Karpas-422 (cell line): ENCODE data around the gene LSM12. TPM values are rescaled to one million over a fixed set of nuclear protein-coding genes. Genes with fewer than 3 reads are reported as not detected.
"Not testable (repeated sequence)": the region's sequence is repeated elsewhere in the genome, so short reads cannot be mapped to it uniquely, and the experiment has no call there.

Source experiments
- DNase-seq: peaks from one replicate; pipeline ENCODE4 v3.0.0-alpha.2; 2015
- H2AFZ ChIP-seq: fragments of 200-600 bp; sonication (generic); 2 replicates; pipeline ENCODE4 v1.6.1; 2014; ENCODE audit warnings: antibody characterized with exemption, low read length, mixed read lengths
- H3K27ac ChIP-seq: fragments of 200-600 bp; sonication (generic); 2 replicates; pipeline ENCODE4 v1.5.1; 2014; ENCODE audit warnings: mild to moderate bottlenecking, low read length, moderate library complexity
- H3K27me3 ChIP-seq: fragments of 200-600 bp; sonication (generic); 2 replicates; pipeline ENCODE4 v1.6.1; 2014; ENCODE audit warnings: low read length, mixed read lengths
- H3K36me3 ChIP-seq: fragments of 200-600 bp; sonication (generic); 2 replicates; pipeline ENCODE4 v1.6.1; 2014; ENCODE audit warnings: low read length, mixed read lengths; ENCODE audit not compliant: insufficient read depth
- H3K4me1 ChIP-seq: fragments of 200-600 bp; sonication (generic); 2 replicates; pipeline ENCODE4 v1.6.1; 2014; ENCODE audit warnings: mild to moderate bottlenecking, low read length, mixed read lengths
- H3K4me2 ChIP-seq: fragments of 200-600 bp; sonication (generic); 2 replicates; pipeline ENCODE4 v1.6.1; 2014; ENCODE audit warnings: low read length, low read depth, mild to moderate bottlenecking; ENCODE audit not compliant: poor library complexity, severe bottlenecking
- H3K4me3 ChIP-seq: fragments of 200-600 bp; sonication (generic); 2 replicates; pipeline ENCODE4 v1.5.1; 2014; ENCODE audit warnings: mild to moderate bottlenecking, antibody characterized with exemption, low read length, mixed read lengths
- H3K79me2 ChIP-seq: fragments of 200-600 bp; sonication (generic); 2 replicates; pipeline ENCODE4 v1.6.1; 2014; ENCODE audit warnings: mild to moderate bottlenecking, low read length, mixed read lengths
- H3K9ac ChIP-seq: fragments of 200-600 bp; sonication (generic); 2 replicates; pipeline ENCODE4 v1.6.0; 2014; ENCODE audit warnings: low read length
- H3K9me2 ChIP-seq: fragments of 200-600 bp; sonication (generic), shearing (Covaris generic); replicated peaks from 2 replicates; pipeline ENCODE4 v1.6.0; 2014; ENCODE audit warnings: mild to moderate bottlenecking, low read length, moderate library complexity; ENCODE audit not compliant: insufficient read depth
- H3K9me3 ChIP-seq: fragments of 300-700, 200-600 bp; sonication (generic); 2 replicates; pipeline ENCODE4 v1.6.1; 2014; ENCODE audit warnings: low read length, mixed read lengths
- H4K20me1 ChIP-seq: fragments of 200-600 bp; sonication (generic); 2 replicates; pipeline ENCODE4 v1.6.1; 2014; ENCODE audit warnings: mild to moderate bottlenecking, antibody characterized with exemption, low read length, low read depth; ENCODE audit not compliant: insufficient read depth
- total RNA-seq: library from RNA; depleted of rRNA; stranded (reverse); fragments of >200 nt; shearing (Covaris generic); gene quantifications from 2 replicates; pipeline ENCODE4 v1.2.3, GENCODE V29; 2014; ENCODE audit warnings: low replicate concordance

Gene LSM12
- total RNA-seq, 1 experiment from 2014 or later = 73.1 TPM

DNA sequence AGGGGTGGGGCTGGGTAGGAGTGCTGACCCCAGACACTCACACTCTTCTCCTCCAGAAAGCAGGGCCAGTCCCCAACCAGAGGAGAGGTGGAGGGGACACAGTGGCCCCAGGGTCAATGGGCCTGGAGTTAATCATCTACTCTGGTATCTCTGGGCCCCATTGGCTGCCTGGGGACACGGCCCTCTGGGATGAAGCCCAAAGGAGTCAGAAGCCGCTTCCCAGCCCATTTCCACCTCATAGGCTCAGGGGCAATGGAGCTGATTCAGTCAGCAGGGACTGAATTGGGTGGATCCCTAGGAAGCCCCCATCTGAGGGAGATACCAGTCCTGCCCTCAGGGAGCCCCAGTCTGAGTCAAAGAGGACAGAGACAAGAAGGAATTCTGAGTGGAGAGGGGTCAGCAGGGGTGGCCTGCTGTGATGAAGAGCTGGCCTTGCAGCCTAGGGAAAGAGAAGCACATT, 65.0 kb downstream of the LSM12 start:
- Histone ChIP-seq H2AFZ (no peak overlapping the region), H3K4me3 (no peak overlapping the region), H3K4me1 (peaks cover 2% of the 10 kb centered on the region), H3K9ac (no peak overlapping the region), H3K27ac (no peak overlapping the region), H3K4me2 (no peak overlapping the region), H3K27me3 (no peaks in the 10 kb centered on the region), H3K36me3 (no peaks in the 10 kb centered on the region), H3K9me2 (no peaks in the 10 kb centered on the region), H4K20me1 (no peaks in the 10 kb centered on the region), H3K9me3 (no peaks in the 10 kb centered on the region), H3K79me2 (no peaks in the 10 kb centered on the region)
- DNase-seq = no peak

GRCh38 chr17:44000871-44001460, 65.5 kb downstream of the LSM12 start:
- no peaks in the 10 kb centered on the region for H3K9me2 ChIP-seq
- no peaks in the 10 kb centered on the region for H3K36me3 ChIP-seq
- H3K9me3 ChIP-seq = no peaks in the 10 kb centered on the region
- no peak overlapping the region for H2AFZ ChIP-seq
- no peak overlapping the region for H3K4me3 ChIP-seq
- H3K9ac ChIP-seq = no peak overlapping the region
- no peak overlapping the region for H3K4me2 ChIP-seq
- no peaks in the 10 kb centered on the region for H3K4me1 ChIP-seq
- H3K79me2 ChIP-seq = no peaks in the 10 kb centered on the region
- H3K27ac ChIP-seq = no peak overlapping the region
- H3K27me3 ChIP-seq = no peaks in the 10 kb centered on the region
- DNase-seq = no peak
- no peaks in the 10 kb centered on the region for H4K20me1 ChIP-seq

DNA sequence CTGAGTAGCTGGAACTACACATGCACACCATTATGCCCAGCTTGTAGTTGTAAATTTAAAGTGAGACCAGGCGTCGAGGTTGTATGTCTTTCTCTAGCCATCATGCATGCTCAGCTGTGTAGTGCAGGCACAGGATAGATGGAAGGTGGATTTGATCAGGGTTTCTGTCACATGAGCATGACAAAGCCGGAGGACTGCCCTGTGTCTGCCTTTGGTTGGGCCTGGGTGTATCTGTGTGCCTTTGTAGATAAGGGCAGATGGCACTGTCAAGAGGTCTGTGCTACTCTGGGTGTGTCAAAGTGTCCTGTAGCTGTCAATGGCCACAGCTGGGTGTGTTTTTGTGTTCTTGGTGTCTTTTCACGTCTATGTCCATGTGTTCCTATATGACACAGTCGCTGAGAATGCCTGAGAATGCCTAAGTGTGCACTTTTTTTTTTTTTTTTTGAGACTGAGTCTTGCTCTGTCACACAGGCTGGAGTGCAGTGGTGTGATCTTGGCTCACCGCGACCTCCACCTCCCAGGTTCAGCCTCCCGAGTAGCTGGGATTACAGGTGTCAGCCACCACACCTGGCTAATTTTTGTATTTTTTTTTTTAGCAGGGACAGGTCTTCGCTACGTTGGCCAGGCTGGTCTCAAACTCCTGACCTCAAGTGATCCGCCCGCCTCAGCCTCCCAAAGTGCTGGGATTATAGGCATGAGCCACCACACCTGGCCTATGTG, 66.2 kb downstream of the LSM12 start:
- Histone ChIP-seq H3K4me2 (no peak overlapping the region), H3K9ac (no peak overlapping the region), H3K9me2 (no peaks in the 10 kb centered on the region)

GRCh38 chr17:43999024-43999423, 67.4 kb downstream of the LSM12 start:
- Histone ChIP-seq H3K4me1 (peaks cover 6% of the 10 kb centered on the region), H3K79me2 (no peaks in the 10 kb centered on the region), H2AFZ (no peak overlapping the region), H3K9me3 (no peaks in the 10 kb centered on the region), H3K36me3 (no peaks in the 10 kb centered on the region), H3K9ac (no peak overlapping the region), H3K9me2 (no peaks in the 10 kb centered on the region), H3K27ac (no peak overlapping the region), H3K4me2 (no peak overlapping the region), H3K27me3 (no peaks in the 10 kb centered on the region), H4K20me1 (no peaks in the 10 kb centered on the region), H3K4me3 (no peak overlapping the region)
- no peak for DNase-seq

More for the DNA sequence above, 66.2 kb downstream of the LSM12 start:
- Histone ChIP-seq H3K4me1 (no peaks in the 10 kb centered on the region), H3K27me3 (no peaks in the 10 kb centered on the region), H3K9me3 (no peaks in the 10 kb centered on the region), H4K20me1 (no peaks in the 10 kb centered on the region), H3K79me2 (no peaks in the 10 kb centered on the region), H3K4me3 (no peak overlapping the region), H3K36me3 (no peaks in the 10 kb centered on the region), H2AFZ (no peak overlapping the region), H3K27ac (no peak overlapping the region)
- DNase-seq = no peak

- Histone ChIP-seq H3K36me3 (no peaks in the 10 kb centered on the region), H2AFZ (no peak overlapping the region), H3K79me2 (no peaks in the 10 kb centered on the region), H3K9me2 (no peaks in the 10 kb centered on the region), H3K9me3 (no peaks in the 10 kb centered on the region), H3K4me3 (no peak overlapping the region), H3K27me3 (no peaks in the 10 kb centered on the region), H3K4me1 (peaks cover 6% of the 10 kb centered on the region), H3K4me2 (no peak overlapping the region), H3K27ac (no peak overlapping the region), H3K9ac (no peak overlapping the region), H4K20me1 (no peaks in the 10 kb centered on the region)
- DNase-seq = no peak
Observed at GRCh38 chr17:43998552-43998951, 67.9 kb downstream of the LSM12 start.

GRCh38 chr17:43997180-43997579, 69.3 kb downstream of the LSM12 start:
- not testable (repeated sequence) for H3K79me2 ChIP-seq, H2AFZ ChIP-seq, H3K4me3 ChIP-seq, DNase-seq, H3K4me2 ChIP-seq, H4K20me1 ChIP-seq, H3K36me3 ChIP-seq, H3K9me2 ChIP-seq, H3K9me3 ChIP-seq, H3K4me1 ChIP-seq, H3K27ac ChIP-seq, H3K27me3 ChIP-seq, H3K9ac ChIP-seq

DNA sequence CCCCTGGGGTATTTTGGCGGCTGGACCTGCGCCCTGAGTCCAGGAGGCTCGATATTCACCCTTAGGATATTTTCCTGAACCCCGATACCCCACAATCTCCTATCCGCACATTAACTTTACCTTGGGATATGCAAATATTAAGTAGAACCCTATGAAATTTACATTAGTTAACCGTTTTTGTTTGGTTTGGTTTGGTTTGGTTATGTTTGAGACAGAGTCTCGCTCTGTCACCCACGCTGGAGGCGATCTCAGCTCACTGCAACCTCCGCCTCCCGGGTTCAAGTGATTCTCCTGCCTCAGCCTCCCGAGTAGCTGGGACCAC, 71.4 kb downstream of the LSM12 start:
- Histone ChIP-seq H3K27me3 (no peaks in the 10 kb centered on the region), H4K20me1 (no peaks in the 10 kb centered on the region), H3K27ac (no peak overlapping the region), H3K4me3 (no peak overlapping the region), H3K9me2 (no peaks in the 10 kb centered on the region), H3K36me3 (no peaks in the 10 kb centered on the region), H3K4me2 (peak overlapping the region; percentile 42), H3K79me2 (no peaks in the 10 kb centered on the region), H3K9me3 (no peaks in the 10 kb centered on the region), H3K9ac (no peak overlapping the region; the same call in 1 of the 2 replicates), H3K4me1 (peaks cover 6% of the 10 kb centered on the region), H2AFZ (no peak overlapping the region)
- no peak for DNase-seq

- no peaks in the 10 kb centered on the region for H3K9me3 ChIP-seq
- no peaks in the 10 kb centered on the region for H4K20me1 ChIP-seq
- H3K9me2 ChIP-seq = no peaks in the 10 kb centered on the region
- no peaks in the 10 kb centered on the region for H3K79me2 ChIP-seq
- H3K4me1 ChIP-seq = peaks cover 6% of the 10 kb centered on the region
- peak overlapping the region; percentile 50; the same call in 1 of the 2 replicates for H2AFZ ChIP-seq
- peak overlapping the region; percentile 37; the same call in 1 of the 2 replicates for H3K9ac ChIP-seq
- no peak overlapping the region for H3K27ac ChIP-seq
- peak; percentile 86 for DNase-seq
- H3K36me3 ChIP-seq = no peaks in the 10 kb centered on the region
- H3K4me2 ChIP-seq = peak overlapping the region; percentile 42
- no peaks in the 10 kb centered on the region for H3K27me3 ChIP-seq
- H3K4me3 ChIP-seq = no peak overlapping the region
Observed at GRCh38 chr17:43994272-43995149, 72.0 kb downstream of the LSM12 start.
